Measurements from ENCODE around the gene MACROH2A1. TPM values are rescaled to one million over a fixed set of nuclear protein-coding genes. Genes with fewer than 3 reads are reported as not detected.

MACROH2A1 gene
- total RNA-seq, 4 donors from 2014 or later, result 104 to 167 (median 136) TPM

GRCh38 chr5:135388860-135389435 lies 10.1 kb downstream of the MACROH2A1 start:
- H3K36me3 ChIP-seq, result peaks cover 0 to 21% of the 10 kb centered on the region in 2 donors
- ATAC-seq, result no peak
- intact Hi-C loops (cut with DNase I; ENCODE audit: low total_unique reads), result no loop called here
- no peak overlapping the region for H3K27ac ChIP-seq
- DNase-seq, result no peak
- H3K4me3 ChIP-seq, result no peak overlapping the region
- in situ Hi-C loops (cut with MboI; ENCODE audit: low sequenced_read_pairs in 4 of 4), result no loop called here
- no peaks in the 10 kb centered on the region for H3K9me3 ChIP-seq
- TF ChIP-seq CTCF (IDR thresholded peaks at IDR 0.05 in 4 of 5, conservative IDR thresholded peaks at IDR 0.05 in 1 of 5) (no peak), POLR2A (IDR thresholded peaks at IDR 0.05) (no peak)
- H3K4me1 ChIP-seq, result peaks cover 71 to 77% of the 10 kb centered on the region in 2 donors
- H3K27me3 ChIP-seq, result no peaks in the 10 kb centered on the region

DNA sequence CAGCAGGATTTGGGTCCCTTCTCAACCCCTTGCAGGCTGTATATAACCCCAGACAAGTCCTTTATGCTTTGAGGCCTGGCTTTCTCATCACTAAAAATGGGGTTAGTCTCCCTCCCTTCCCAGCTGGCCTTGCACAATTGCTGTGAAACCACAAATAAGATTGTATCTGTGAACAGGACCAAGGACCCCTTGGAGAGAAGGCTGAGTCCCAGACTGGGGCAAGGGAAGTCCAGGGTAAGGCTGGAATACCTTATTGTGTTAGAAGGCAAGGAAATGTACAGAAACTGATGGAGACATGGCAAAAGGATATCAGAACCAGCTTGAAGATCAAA lies 11.4 kb downstream of the MACROH2A1 start:
- peaks cover 69 to 71% of the 10 kb centered on the region in 2 donors for H3K4me1 ChIP-seq
- in situ Hi-C loops (cut with MboI; ENCODE audit: low sequenced_read_pairs in 4 of 4), result no loop called here
- ATAC-seq, result no peak

GRCh38 chr5:135386886-135387628 lies 12.0 kb downstream of the MACROH2A1 start:
- in situ Hi-C loops (cut with MboI; ENCODE audit: low sequenced_read_pairs in 4 of 4), result no loop called here
- H3K4me1 ChIP-seq, result peaks cover 66% of the 10 kb centered on the region in 2 donors
- H3K9me3 ChIP-seq, result no peaks in the 10 kb centered on the region
- intact Hi-C loops (cut with DNase I; ENCODE audit: low total_unique reads), result no loop called here
- DNase-seq (peak; percentile 57 to 71), ATAC-seq (peak; percentile 84 to 94)
- no peaks in the 10 kb centered on the region for H3K27me3 ChIP-seq
- TF ChIP-seq CTCF (IDR thresholded peaks at IDR 0.05 in 4 of 5, conservative IDR thresholded peaks at IDR 0.05 in 1 of 5), result no peak
- TF ChIP-seq POLR2A (IDR thresholded peaks at IDR 0.05), result no peak
- peak overlapping the region; percentile 51 to 74 (median 58) for H3K27ac ChIP-seq
- H3K36me3 ChIP-seq, result peaks cover 0 to 33% of the 10 kb centered on the region in 2 donors
- H3K4me3 ChIP-seq, result no peak overlapping the region

More for the DNA sequence above, 11.4 kb downstream of the MACROH2A1 start:
- Histone ChIP-seq H3K36me3 (peaks cover 0 to 30% of the 10 kb centered on the region in 2 donors), H3K27me3 (no peaks in the 10 kb centered on the region), H3K27ac (peak overlapping the region; percentile 51 to 74 (median 58)), H3K4me3 (no peak overlapping the region), H3K9me3 (no peaks in the 10 kb centered on the region)
- intact Hi-C loops (cut with DNase I; ENCODE audit: low total_unique reads), result no loop called here
- no peak for TF ChIP-seq CTCF (IDR thresholded peaks at IDR 0.05 in 4 of 5, conservative IDR thresholded peaks at IDR 0.05 in 1 of 5)
- TF ChIP-seq POLR2A (IDR thresholded peaks at IDR 0.05), result no peak
- no peak for DNase-seq

DNA sequence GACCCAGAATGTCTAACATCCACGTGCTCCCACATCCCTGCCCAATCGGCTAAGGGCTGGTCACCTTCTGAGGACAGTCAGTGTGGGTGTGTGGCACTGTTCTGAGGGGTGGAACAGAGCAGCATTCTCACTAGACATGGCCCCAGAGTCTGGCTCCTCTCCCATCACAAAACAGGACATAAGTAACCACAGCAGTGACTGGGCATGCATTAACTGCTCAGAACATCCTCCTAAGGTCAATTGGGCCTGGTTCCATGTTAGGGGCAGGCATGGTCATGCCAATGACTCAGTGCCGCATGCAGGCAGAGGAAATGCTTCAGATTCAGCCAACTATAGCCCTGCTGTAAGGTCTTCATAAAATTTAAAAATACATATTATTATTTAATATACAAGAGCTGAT lies 12.9 kb downstream of the MACROH2A1 start:
- no peak for ATAC-seq
- Histone ChIP-seq H3K4me3 (no peak overlapping the region), H3K27ac (peak overlapping the region; percentile 57 to 74 (median 62)), H3K27me3 (no peaks in the 10 kb centered on the region), H3K36me3 (peaks cover 0 to 33% of the 10 kb centered on the region in 2 donors), H3K9me3 (no peaks in the 10 kb centered on the region), H3K4me1 (peaks cover 57 to 58% of the 10 kb centered on the region in 2 donors)
- no peak for DNase-seq
- TF ChIP-seq POLR2A (IDR thresholded peaks at IDR 0.05), result no peak
- no peak for TF ChIP-seq CTCF (IDR thresholded peaks at IDR 0.05 in 4 of 5, conservative IDR thresholded peaks at IDR 0.05 in 1 of 5)
- intact Hi-C loops (cut with DNase I; ENCODE audit: low total_unique reads) (no loop called here), in situ Hi-C loops (cut with MboI; ENCODE audit: low sequenced_read_pairs in 4 of 4) (no loop called here)
